ENCODE data around the gene CNIH3.

GRCh38 chr1:224763126-224763775, 147.1 kb downstream of the CNIH3 start:
- TF ChIP-seq CTCF (IDR thresholded peaks at IDR 0.05), result no peak
- TF ChIP-seq POLR2A (IDR thresholded peaks at IDR 0.05), result no peak
